ENCODE data around the gene TRPM2. TPM values are rescaled to one million over a fixed set of nuclear protein-coding genes. Genes with fewer than 3 reads are reported as not detected.
"Not testable (repeated sequence)": the region's sequence is repeated elsewhere in the genome, so short reads cannot be mapped to it uniquely, and the experiment has no call there.

TRPM2 gene
- total RNA-seq, 1 donor from 2014 or later: 1.4 TPM

DNA sequence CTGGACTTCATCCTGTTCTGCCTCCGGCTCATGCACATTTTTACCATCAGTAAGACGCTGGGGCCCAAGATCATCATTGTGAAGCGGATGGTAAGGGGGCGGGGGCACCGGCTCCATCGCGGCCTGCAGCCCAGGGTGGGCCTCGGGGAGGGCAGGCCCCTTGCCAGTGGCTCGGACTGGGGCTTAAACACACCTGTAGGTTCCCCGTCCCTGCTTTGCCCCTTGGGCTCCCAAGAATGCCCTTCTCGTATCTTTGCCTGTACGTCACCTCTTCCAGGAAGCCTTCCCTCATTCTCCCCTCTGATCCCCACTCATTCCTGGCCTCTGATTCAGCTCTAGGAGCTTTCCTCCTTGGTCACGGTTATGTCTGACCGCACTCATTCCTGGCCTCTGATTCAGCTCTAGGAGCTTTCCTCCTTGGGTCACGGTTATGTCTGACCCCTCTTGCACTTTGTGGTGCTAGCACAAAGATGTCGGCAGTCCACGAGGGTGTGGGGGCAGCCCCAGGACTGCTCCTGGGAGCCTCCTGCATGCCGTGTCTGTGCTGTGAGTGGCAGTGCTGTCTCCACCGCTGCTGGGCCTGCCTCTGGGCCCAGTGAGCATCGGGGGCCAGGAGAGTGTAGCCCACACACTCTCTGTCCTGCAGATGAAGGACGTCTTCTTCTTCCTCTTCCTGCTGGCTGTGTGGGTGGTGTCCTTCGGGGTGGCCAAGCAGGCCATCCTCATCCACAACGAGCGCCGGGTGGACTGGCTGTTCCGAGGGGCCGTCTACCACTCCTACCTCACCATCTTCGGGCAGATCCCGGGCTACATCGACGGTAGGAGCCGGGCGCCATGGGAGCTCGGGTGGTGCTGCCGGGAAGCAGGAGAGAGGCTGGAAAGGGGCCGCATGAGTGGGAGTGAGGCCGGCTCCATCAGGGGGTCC, 52.8 kb downstream of the TRPM2 start:
- ATAC-seq: no peak
- no peak for DNase-seq (ENCODE audit: low spot score)

DNA sequence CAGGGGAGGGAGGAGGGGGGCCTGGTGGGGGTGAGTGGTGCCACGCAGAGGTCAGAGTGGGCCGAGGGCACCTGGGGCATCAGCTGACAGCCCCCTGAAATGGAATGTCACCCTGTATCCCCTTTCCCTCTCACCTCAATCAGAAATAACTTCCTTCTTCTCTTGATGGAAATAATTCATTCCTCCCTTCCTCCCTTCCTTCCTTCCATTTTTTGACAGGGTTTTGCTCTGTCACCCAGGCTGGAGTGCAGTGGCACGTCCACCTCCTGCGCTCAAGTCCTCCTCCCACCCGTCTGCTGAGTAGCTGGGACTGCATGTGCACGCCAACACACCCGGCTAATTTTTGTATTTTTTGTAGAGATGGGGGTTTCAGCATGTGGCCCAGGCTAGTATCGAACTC, 53.5 kb downstream of the TRPM2 start:
- ATAC-seq: no peak
- no peak for DNase-seq (ENCODE audit: low spot score)

GRCh38 chr21:44407493-44407892, 54.1 kb downstream of the TRPM2 start:
- no peak for ATAC-seq
- no peak for DNase-seq (ENCODE audit: low spot score)

- ATAC-seq: no peak
- no peak for DNase-seq (ENCODE audit: low spot score)
These were observed 54.8 kb downstream of the TRPM2 start for GRCh38 chr21:44408226-44408625.

- peak; percentile 26 for DNase-seq (ENCODE audit: low spot score)
These were observed 60.3 kb downstream of the TRPM2 start for GRCh38 chr21:44413566-44414290.

DNA sequence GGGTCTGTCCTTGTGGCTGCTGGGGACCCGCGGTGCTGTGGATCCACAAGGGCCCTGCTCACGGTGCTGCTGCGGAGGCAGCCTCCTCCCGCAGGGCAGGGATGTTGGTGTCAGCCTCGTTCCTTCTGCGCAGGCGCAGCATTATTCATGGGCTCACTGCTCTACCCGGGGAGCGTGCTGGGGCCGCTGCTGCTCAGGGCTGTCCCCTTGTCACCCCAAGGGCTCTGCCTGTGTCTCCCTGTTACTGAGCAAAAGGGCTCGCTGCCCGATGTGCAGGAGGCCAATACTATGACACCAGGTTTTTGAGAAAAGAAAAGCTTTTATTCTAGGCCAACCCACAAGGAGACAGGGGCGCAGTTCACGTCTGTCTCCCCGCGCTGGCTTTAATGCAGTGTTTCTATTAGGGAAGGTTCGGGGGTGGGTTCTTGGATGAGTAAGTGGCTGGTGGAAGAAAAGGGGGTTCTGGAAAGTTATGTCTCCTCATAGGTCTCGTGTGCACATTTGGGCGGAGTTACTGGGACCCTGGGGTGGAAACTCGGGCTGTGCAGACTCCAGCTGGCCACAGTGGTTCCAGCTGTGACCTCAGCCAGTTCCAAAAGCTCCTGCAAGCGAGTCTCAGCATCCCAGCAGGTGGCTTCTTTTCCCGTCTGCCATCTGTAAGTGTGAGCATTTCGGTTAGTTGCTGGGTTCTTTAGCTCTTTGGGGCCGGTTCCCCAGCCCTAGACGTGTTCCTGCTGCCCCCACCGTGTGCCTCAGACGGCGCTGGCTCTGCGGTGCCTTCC, 61.1 kb downstream of the TRPM2 start:
- peak; percentile 35 for DNase-seq (ENCODE audit: low spot score)

More at GRCh38 chr21:44413566-44414290, 60.3 kb downstream of the TRPM2 start:
- ATAC-seq: no peak

DNA sequence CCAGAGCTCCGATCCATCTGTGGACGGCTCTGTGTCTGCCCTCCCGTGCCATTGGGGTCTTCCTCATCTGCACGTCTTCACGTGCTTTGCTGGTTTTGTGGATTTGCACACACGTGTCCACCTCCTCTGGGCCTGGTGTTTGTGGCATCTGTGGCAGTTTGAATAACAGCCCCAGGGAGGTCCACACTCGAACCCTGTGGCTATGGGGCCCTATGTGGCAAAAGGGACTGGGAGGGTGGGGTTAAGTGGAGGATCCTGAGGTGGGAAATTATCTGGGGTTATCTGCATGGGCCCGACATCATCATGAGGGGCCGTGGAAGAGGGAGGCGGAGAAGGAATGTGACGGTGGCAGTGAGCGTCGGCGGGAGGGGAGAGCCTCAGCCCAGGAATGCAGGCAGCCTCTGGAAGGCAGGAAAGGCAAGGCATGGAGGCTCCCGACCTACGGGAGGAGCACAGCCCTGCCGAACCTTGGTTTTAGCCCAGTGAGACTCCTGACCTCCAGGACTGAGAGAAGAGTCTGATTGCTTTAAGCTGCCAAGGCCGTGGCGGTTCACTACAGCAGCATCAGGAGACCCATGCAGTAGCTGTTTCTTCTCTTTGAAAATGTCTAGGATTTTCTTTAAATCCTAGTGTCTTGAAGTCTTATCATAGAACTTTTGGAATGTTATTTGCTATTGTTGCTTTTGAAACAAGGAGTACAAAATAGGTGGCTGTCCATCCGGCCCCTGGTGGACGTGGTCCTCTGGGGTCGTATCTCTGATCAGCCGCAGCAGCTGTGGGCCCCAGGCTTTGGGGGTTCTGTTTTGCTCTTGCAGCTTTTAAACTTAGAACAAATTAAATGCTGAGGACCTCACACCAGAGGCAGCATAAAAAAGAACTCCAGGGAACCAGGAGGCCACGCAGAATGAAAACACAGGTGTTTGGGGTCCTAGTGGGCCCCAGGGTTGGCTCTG, 61.9 kb downstream of the TRPM2 start:
- DNase-seq (ENCODE audit: low spot score) (peak; percentile 28), ATAC-seq (no peak)

More for the DNA sequence above, 61.1 kb downstream of the TRPM2 start:
- no peak for ATAC-seq

DNA sequence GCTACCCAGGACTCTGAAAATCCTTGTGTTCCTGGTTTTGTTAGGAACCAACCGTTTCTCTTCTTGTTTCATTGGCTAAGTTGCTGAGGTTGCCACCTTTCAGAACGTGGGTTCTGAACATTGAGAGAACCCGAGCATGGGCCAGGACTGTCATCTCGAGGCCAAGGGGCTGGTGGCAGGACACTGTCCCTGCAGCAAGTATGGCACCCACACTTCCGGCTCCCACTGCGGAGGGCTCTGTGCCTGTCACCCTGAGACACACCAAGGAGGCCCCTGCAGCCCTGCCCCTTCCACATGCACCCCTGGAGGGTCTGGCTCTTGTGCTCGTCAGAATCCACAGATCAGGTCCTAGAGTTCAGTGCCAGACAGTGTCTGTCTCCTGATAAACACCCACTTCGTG, 62.8 kb downstream of the TRPM2 start:
- ATAC-seq: no peak
- peak; percentile 41 for DNase-seq (ENCODE audit: low spot score)

GRCh38 chr21:44417621-44418107, 64.2 kb downstream of the TRPM2 start:
- not testable (repeated sequence) for DNase-seq (ENCODE audit: low spot score); ATAC-seq

- ATAC-seq (no peak), DNase-seq (ENCODE audit: low spot score) (no peak)
These were observed 64.9 kb downstream of the TRPM2 start for GRCh38 chr21:44418108-44418875.

DNA sequence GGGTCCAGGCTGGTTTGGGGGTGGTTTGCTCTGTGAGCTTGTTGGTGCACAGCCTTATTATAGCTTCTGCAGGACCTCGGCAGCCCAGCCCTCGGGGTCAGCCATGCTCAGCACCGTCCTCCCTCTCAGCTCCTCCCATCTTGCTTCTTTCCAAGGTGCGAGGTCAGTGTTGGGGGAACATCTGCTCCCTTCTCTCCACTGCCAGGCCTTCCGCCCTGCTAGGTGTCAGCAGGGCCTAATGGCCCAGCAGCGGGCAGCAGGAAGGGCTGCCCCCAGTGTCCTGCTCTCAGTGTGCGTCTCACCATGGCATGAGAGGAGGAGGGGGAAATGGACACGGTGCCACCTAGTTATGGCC, 65.4 kb downstream of the TRPM2 start:
- no peak for DNase-seq (ENCODE audit: low spot score)
- no peak for ATAC-seq

- DNase-seq (ENCODE audit: low spot score) (no peak), ATAC-seq (no peak)
These were observed 66.3 kb downstream of the TRPM2 start for GRCh38 chr21:44419679-44420078.

- ATAC-seq (no peak), DNase-seq (ENCODE audit: low spot score) (no peak)
These were observed 67.2 kb downstream of the TRPM2 start for GRCh38 chr21:44420416-44421205.

GRCh38 chr21:44421901-44422840, 68.8 kb downstream of the TRPM2 start:
- DNase-seq (ENCODE audit: low spot score) (no peak), ATAC-seq (no peak)

DNA sequence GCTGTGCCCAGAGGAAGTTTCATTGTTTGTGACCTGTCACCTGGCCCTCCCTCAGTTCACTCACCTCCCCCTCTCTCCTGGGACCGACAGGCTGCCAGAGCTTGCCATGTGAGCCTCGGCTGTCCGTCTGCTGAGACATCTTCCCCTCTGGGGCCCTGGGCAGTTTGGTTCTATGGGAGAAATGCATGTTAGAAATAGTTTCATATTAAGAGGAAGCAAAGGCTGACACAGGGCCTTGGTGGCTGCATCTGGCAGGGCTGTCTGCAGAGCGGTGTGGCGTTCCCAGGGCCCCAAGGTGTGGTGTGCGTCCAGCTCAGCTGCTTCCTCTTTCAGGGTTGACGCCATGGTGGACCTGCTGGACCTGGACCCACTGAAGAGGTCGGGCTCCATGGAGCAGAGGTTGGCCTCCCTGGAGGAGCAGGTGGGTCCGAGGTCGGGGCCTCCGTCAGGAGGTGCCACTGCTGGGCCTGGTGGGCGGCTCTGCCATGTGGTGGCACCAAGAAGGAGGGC, 69.9 kb downstream of the TRPM2 start:
- DNase-seq (ENCODE audit: low spot score): no peak
- no peak for ATAC-seq

DNA sequence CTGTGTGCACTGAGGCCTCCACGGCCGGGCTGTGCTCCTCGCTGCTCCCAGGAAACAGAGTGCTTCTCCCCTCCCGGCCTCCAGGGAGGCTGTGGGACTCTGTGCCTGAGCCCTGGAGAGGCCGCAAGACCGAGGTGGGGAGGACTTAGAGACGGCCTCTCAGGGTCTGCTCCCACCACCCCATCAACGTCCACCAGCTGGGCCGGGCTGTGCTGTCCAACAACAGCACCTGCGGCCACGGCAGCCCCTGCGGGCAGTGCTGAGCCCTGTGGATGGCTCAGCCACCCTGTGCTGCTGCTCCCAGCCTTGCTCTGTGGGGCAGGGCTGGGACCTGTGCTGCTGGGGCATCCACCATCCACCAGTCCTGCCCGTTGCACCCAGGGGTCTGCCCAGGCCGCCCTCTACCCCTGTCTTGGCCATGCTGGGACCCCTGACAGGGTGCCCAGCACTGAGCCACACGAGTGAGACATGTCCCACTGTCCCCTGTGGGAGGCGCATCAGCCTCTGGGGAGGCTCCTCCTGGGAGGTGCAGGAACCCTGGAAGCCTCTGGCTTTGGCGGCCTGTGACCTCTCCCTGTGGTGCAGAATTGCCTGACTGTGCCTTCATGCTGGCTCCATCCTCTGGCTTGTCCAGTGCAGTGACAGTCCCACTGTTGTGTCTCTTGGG, 70.7 kb downstream of the TRPM2 start:
- DNase-seq (ENCODE audit: low spot score) (no peak), ATAC-seq (no peak)

Data from left lobe of liver (tissue), 2 donors.